Endothelial cell of umbilical vein (primary cell): ENCODE data around the gene TNRC6B.

Experiments
- JUN ChIP-seq: IDR thresholded peaks from 2 replicates; pipeline ENCODE4 v1.6.1; 2011; ENCODE audit warnings: borderline replicate concordance, low read depth; ENCODE audit not compliant: insufficient read length, insufficient read depth
- MYC ChIP-seq: IDR thresholded peaks from one replicate; pipeline ENCODE4 v1.6.1; 2011; ENCODE audit warnings: mild to moderate bottlenecking, low read depth, low read length
- POLR2A ChIP-seq: IDR thresholded peaks from 2 replicates; pipeline ENCODE4 v1.6.1; 2012; ENCODE audit warnings: low read depth, mild to moderate bottlenecking, control low read depth, low read length
- POLR2AphosphoS5 ChIP-seq: IDR thresholded peaks from 2 replicates; pipeline ENCODE4 v1.6.1; 2012; ENCODE audit warnings: low read depth, mild to moderate bottlenecking, control low read depth, low read length, moderate library complexity; ENCODE audit not compliant: insufficient read depth
- TF ChIP-seq, protein P1 (sequence below), 2 donors: IDR thresholded peaks; 1 replicate in 1 of 2; 2 replicates in 1 of 2; pipeline ENCODE4 v1.5.1; 2011; ENCODE audit warnings: low read length in 2 of 2, mild to moderate bottlenecking in 2 of 2, moderate library complexity in 2 of 2, control low read depth in 1 of 2, inconsistent platforms in 1 of 2, low read depth in 1 of 2; ENCODE audit not compliant: insufficient read depth in 1 of 2; ENCODE audit errors: extremely low read depth in 1 of 2
- TF ChIP-seq, protein P2 (sequence below): IDR thresholded peaks from 2 replicates; pipeline ENCODE4 v1.6.1; 2011; ENCODE audit not compliant: insufficient read depth, insufficient read length

- TF ChIP-seq, protein P1, sequence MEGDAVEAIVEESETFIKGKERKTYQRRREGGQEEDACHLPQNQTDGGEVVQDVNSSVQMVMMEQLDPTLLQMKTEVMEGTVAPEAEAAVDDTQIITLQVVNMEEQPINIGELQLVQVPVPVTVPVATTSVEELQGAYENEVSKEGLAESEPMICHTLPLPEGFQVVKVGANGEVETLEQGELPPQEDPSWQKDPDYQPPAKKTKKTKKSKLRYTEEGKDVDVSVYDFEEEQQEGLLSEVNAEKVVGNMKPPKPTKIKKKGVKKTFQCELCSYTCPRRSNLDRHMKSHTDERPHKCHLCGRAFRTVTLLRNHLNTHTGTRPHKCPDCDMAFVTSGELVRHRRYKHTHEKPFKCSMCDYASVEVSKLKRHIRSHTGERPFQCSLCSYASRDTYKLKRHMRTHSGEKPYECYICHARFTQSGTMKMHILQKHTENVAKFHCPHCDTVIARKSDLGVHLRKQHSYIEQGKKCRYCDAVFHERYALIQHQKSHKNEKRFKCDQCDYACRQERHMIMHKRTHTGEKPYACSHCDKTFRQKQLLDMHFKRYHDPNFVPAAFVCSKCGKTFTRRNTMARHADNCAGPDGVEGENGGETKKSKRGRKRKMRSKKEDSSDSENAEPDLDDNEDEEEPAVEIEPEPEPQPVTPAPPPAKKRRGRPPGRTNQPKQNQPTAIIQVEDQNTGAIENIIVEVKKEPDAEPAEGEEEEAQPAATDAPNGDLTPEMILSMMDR (IDR thresholded peaks at IDR 0.05; ENCODE audit: extremely low read depth in 1 of 2, insufficient read depth in 1 of 2, low read depth in 1 of 2, low read length in 2 of 2), result no peak
- TF ChIP-seq JUN (no peak), MYC (no peak), POLR2AphosphoS5 (no peak), POLR2A (no peak)
- TF ChIP-seq, protein P2, sequence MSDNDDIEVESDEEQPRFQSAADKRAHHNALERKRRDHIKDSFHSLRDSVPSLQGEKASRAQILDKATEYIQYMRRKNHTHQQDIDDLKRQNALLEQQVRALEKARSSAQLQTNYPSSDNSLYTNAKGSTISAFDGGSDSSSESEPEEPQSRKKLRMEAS, result no peak
These were observed 26.8 kb downstream of the TNRC6B start for GRCh38 chr22:40204321-40205116.
